HG02870 (cell line): ENCODE results near the gene ARL6IP4.
"Not testable (repeated sequence)": the region's sequence is repeated elsewhere in the genome, so short reads cannot be mapped to it uniquely, and the experiment has no call there.

Source experiments
- ATAC-seq: cut with Tn5 transposase; IDR thresholded peaks from one replicate; pipeline ENCODE4 v1.9.1; 2021; ENCODE audit warnings: mild to moderate bottlenecking, moderate library complexity; ENCODE audit not compliant: unreplicated experiment

The ARL6IP4 gene

DNA sequence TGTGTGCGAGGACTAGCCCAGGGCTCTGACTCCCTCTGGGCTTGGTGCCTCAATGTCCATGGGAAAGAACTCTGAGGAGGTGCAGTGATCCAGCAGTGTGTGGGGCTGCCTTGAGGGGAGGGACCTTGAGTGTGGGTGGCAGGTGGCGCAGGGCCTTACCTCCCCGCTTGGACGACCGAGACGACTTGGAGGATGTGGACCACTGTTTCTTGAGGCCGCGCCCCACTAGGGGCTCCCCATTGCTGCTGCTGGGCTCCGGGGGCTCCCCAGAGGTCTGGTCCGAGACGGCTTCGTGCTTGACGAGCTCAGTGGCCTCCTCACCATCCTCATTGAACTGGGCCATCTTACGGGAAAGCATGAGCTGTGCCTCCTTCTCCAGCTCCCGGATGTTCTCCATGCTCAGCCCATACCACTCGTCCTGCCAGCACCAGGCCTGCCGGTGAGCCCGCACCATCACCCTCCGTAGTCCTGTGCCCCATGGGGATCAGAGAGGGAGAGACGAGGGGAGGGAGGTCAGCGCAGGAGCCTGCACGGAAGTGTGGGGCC is 24.7 kb downstream of the ARL6IP4 start:
- ATAC-seq, result no peak

DNA sequence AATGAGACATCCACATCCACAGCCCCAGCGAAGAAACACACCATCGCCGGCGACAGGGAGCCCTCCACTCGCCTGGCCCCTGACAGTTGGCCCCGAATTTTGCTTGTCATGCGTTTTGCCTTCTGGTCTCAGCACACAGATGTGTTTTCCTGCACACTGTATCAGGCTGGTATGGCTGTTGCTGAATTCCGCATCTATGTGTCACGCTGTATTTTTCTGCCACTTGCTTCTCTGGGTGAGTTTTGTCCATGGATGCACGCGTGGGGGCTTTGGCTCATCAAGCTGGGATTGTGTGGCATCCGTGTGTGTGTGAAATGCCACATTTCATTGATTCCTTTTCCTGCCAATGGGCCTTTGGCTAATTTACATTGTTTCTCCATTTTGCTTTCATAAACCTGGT is 26.5 kb downstream of the ARL6IP4 start:
- ATAC-seq, result no peak

DNA sequence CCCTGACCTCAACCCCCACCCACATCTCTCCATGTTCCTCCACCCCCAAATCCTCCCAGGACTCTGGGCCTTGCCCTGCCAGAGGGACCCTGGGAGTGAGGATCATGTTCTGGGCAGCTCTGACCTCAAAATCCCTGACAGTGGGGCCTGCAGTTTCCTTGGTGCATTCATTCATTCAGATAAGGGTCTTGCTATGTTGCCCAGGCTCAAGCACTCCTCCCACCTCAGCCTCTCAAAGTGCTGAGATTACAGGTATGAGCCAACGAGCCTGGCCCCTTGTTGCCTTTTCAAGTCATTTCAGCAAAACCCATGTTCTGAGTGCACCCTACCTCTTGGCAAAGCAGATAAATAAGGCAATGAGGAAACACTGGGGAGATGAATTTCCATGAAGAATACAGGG is 29.6 kb downstream of the ARL6IP4 start:
- ATAC-seq, result no peak

DNA sequence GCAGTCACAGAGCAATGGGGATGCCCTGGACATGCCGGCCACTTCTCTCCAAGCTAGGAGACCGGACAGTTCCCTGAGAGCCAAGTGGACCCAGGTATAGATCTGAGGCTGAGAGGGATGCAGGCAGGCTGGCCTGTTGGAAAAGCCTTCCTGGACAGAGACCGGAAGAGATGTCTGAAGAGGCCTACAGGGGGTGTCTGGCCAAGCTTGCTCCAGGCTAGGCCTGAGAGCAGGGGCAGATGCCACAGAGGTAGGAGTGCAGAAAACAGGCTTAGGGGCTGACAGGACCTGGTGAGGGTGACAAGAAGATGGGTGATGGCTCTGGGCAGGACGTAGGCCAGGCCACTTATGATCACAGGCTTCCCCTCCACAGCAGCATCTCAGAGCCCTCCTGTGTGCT is 30.2 kb downstream of the ARL6IP4 start:
- ATAC-seq, result no peak

DNA sequence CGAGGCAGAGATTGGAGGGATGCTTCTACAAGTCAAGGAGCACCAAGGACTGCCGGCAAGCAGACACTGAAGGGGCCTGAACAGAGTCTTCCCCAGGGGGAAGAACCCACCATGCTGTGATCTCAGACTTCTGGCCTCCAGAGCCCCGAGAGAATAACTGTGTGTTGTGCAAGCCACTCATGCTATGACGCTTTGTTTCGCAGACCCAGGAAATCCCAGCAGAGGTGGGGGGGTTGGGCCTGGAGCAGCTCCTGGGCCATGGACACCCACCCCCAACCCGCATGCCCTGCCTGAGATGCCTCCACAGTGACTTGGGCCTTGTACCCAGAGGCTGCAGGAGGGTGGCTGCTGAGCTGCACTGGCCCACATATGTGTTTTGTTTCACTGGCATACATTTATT is 31.2 kb downstream of the ARL6IP4 start:
- no peak for ATAC-seq

DNA sequence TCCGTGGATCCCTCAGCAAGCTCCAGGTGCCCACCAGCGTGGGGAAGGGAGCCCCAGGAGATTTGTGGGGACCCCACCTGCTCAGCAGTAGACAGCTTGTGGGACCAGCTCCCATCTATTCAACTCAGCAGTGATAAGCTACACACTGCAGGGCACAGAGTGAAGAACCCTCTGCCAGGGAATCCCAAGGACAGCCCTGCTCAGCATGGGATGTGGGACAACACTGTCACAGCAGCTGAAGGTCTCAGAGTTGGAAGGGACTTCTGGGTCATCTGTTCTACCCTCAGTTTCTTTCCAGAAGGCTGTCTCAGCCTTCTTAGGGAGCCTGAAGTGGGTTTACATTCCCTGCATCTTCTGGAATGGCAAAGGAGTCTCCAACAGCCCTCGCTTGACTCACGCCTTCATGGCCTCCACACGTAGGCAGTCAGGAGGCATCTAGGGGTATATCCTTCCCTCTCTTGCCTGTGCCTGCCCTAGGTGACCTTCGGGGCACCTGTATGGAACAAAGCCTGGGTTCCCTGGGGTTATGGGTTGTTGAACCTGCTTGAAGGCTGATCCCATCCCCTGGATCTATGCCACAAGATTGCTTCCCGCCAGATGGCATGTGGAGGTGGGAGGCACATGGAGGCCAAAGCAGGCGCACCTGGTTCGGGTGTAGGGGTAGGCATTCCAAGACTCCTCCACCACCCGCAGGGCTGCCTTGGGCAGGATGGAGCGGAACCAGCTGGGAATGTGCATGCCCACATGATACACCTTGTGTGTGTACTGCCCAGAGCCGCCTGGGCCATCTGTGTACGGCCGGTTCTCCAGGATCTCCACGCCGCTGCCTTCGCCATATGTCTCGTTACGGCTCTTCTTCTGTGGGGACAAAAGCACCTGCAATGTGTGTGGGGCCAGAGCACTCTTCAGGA is 33.0 kb downstream of the ARL6IP4 start:
- no peak for ATAC-seq

DNA sequence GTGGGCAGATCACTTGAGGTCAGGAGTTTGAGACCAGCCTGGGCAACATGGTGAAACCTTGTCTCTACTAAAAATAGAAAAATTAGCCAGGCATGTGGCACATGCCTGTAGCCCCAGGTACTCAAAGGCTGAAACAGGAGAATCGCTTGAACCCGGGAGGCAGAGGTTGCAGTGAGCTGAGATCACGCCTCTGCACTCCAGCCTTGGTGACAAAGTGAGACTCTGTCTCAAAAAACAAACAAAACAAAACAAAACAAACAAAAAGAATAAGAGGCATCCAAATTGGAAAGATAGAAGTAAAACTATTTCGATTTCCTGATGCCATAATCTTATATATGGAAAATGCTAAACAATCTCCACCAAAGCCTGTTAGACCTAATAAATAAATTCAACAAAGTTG is 34.0 kb downstream of the ARL6IP4 start:
- ATAC-seq, result not testable (repeated sequence)

DNA sequence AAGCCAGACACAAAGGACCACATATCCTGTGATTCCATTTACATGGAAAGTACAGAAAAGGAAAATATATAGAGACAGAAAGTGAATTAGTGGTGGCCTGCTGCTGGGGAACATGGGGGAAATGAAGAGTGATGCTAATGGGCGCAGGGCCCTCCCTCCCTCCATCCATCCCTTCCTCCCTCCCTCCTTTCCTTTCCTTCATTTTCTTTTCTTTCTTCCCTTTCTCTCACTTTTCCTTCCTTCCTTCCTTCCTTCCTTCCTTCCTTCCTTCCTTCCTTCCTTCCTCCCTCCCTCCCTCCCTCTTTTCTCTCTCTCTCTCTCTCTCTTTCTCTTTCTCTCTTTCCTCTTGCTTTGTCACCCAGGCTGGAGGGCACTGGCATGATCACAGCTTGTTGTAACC is 37.3 kb downstream of the ARL6IP4 start:
- ATAC-seq, result no peak

DNA sequence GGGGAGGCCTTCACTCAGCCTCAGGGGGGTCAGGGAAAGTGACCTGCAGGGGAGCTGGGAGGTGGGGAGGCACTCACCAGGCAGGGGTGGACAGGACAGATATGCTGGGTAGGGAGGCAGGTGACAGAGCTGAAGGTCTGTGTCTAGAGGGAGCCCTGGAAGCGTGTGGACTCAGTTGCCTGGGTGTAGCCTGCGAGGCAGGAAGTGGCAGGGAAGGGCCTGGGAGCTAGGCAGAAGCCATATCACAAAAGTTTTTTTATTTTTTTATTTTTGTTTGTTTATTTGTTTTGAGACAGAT is 39.3 kb downstream of the ARL6IP4 start:
- no peak for ATAC-seq

DNA sequence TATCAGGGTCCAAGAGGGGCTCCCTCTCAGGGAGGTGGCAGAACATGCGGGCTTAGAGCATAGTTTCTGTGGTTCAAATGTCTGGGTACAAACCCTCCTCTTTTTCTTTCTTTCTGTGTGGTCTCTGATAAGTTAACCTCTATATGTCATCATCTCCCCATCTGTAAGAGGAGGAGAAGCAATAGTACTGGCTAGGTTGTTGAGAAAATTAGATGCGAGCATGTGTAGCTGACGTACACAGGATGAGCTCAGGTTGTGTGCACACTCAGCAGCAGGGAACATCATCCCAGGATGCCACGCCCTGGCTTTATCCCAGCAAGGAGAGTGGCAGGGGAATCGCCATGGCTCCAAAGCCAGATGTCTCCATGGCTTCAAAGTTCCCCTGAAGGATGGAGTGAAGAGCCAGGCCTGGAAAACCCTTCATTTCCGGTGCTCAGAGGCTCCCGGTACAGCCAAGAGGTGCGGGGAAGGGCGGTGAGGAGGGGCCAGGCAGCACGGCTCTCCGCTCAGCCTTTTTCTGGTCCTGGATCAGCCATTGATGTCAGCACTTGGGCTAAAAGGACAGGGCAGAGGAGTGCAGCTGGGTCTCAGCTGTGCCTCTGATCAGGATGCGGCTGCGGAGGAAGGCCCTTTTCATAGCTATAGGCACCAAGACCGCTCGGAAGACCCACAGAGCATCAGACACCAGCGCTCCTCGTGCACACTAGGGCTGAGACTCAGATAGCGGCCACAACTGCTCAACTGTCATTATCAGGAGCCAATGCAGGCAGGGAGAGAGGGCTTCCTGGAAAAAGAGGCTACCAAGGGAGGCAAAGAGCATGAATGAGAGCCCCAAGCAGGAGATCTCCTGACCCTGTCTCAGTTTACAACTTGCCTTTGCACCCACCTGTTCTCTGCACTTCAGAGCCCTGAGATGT is 41.5 kb downstream of the ARL6IP4 start:
- ATAC-seq, result no peak

DNA sequence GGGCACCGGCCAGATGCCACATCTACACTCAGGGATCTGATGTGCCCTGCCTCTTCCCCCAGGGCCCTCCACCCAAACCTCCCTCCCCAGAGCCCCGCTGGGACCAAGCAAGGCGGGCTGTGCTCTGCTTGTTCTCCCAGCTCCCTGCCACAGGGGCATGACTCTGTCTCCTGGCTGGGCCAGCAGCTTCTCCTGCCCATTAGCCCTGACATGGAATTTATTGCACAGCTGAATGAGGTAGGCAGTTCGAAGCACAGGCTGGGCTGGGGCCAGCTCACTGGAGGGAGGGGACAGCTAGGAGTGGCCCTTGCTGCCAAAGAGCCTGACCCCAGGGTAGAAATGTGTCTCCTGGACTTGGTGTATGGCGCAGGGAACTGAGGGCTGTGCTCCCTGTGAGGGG is 42.4 kb downstream of the ARL6IP4 start:
- ATAC-seq, result no peak

DNA sequence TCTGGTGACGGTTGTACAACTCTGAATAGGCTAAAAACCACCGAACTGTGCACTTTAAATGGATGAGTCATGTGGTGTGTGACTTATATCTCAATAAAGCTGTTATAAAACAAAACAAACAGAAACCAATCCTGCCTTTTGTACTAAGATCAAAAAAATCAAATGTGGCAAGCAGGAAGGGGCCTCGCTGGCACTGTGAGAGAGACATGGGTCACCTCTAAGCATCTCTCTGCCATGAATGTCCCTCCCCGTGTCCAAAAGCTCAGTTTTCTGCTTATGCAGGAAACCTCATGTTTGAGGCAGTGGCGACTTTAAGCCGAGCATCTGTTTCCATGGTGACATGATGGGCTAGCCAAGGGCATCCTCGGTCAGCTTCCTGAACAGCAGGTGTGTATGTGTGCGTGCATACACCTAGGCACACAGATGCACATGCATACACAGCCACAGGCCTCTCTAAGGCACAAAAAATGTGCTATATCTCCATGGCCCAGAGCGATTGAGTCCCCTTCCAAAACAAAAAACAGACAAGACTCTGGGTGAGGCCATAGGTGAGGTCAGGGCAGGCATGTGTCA is 44.4 kb downstream of the ARL6IP4 start:
- ATAC-seq, result no peak

DNA sequence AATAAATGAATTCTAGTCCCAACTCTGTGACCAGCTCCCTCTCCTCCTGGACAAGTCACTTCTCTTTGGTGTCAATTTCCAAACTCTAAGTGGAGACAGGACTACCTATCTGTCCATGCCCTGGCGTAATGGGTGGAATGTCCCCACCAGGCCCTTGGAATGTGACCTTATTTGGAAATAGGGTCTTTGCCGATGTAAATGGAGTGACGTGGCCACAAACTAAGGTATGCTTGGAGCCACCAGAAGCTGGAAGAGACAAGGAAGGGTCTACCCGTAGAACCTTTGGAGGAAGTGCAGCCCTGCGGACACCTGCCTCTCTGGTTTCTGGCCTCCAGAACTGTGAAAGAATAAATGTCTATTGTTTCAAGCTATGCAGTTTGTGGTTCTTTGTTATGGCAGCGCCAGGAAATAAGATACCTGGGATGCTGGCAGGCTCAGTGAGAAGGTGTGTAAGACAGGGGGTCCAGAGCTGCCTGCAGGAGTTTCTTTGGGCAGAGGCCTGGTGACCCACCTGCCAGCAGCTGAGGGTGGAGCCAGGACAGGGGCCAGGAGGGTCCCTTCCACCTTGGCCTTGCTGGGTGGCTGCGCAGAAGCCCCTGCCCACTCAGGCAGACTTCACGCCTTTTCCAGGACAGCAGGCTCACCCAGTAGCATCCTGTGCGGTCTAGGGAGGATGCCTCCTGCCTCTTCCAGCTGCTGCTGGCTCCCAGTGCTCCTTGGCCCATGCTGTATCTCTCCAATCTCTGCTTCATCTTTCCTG is 45.8 kb downstream of the ARL6IP4 start:
- no peak for ATAC-seq

DNA sequence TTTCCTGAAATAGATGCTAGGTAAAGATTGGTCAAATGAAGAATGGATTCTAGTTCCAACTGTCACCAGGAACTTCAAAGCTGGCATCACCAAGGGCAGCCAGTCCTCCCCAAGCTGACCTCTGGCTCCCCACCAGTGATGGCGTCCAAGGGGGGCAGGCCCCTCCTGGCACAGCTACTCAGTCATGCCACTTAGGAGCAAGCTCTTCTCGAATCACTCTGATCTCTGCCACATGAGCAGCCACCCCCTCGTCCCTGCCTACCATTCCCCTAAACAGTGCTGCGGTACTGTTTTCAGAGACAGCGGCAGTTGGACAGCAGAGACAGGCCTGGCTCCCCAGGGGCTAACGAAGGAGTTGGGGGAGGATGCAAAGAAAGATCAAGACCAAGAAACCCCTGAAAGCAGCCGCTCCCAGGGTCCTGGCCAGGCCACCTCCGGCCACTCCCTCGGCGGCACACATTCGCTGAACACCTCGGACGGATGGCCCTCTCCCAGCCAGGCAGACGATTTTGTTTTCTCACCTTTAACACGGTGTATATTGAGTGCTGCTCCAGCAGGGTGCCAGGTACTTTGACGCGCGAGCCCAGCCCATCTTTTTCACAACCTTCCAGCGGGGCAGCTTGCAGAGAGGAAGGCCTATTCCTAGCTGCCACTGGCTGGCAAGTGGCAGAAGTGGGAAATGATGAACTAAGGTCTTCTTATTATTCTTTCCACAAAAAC is 47.4 kb downstream of the ARL6IP4 start:
- no peak for ATAC-seq

DNA sequence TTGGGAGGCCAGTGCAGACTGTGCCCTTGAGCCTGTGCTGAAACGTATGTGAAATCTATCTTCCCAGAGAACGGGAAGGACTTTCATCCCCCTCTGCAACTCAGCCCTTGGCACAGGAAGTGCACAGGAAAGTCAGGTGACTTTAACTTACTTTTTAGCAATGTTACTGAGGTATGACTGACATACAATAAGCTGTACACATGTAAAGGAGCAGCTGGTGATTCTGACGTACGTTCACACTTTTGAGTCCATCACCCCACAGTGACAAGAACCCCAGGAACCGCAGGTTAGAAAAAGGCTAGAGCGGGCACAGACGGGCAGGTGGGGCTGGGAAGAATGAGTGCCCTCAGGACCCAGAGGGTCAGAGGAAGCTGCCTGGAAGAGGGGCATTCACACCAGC is 48.0 kb downstream of the ARL6IP4 start:
- ATAC-seq, result no peak

DNA sequence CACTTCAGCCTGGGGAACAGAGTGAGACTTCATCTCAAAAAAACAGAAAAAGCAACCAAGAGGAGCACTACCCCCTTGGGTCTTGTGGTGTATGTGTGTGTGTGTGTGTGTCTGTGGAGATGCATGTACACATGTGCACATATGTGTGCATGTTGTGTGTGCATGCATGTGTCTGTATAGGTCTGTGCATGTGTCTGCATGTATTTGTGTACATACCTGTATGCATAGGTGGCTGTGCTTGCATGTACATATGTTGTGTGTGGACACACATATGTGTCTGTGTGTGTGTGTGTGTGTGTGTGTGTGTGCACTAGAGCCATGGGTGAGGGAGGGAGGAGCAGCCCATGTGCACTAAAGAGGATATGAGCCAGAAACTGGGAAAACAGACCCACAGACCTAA is 49.1 kb downstream of the ARL6IP4 start:
- ATAC-seq, result no peak

DNA sequence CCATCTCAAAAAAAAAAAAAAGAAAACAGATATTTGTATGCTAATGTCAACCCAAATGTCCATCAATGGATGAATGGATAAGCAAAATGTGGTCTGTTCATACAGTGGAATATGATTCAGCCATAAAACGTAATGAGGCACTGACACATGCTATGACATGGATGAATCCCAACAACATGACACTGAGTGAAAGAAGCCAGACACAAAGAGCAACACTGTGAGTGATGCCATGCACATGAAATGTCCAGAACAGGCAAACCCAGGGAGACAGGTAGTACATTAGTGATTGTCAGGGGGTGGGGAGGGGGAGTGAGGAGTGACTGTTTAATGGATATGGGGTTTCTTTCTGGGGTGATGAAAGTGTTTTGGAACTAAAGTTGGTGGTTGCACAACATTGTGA is 50.2 kb downstream of the ARL6IP4 start:
- no peak for ATAC-seq

DNA sequence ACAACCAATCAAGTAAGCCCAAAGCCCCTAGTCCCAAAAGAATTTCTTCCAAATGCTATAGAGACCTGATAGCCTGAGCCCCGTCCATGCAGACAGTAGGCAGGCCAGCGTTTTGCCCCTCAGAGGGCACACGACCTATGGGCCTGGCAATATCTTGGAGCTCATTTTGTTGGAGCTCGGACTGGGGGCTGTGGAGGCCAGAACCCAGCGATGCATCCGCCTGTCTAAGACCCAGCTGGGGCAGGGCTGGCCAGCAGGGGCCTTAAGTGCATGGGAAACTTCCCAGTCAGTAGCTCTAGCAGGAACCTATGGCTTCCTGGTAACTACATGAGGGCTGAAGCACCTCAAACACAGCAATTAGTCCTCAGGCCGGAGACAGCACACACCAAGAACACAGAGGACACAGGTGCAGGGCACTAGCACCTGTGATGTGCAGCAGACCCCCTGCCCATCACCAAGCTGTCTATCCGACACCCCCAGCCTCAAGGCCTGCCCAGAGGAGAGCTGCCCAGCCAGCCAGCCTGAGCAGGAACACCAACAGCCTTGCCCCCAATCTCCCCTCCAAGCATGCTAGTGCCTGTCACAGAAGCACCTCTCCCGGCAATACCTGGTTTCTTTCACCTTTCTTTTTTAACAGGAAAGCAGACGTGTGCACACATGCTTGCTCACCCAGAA is 50.8 kb downstream of the ARL6IP4 start:
- no peak for ATAC-seq
